Renal cortex interstitium (tissue), 11 donors: Measurements from ENCODE around the gene CYP24A1. TPM values are rescaled to one million over a fixed set of nuclear protein-coding genes. Genes with fewer than 3 reads are reported as not detected.

Experiments used
- DNase-seq, 11 donors: peaks; one replicate each; pipeline ENCODE4 v3.0.0-alpha.2; 2013; ENCODE audit warnings: low read depth in 9 of 11, low spot score in 4 of 11; ENCODE audit errors: extremely low read depth in 1 of 11
- polyA plus RNA-seq, 3 donors: library from polyadenylated mRNA; unstranded; fragments of 120-200 nt; gene quantifications; one replicate each; pipeline ENCODE4 v1.2.1, GENCODE V29; 2013; ENCODE audit not compliant: insufficient read length in 3 of 3

Gene CYP24A1
- polyA plus RNA-seq, 3 donors: 0.98 to 3.4 (median 2.0) TPM

GRCh38 chr20:54105653-54106052, 68.1 kb downstream of the CYP24A1 start:
- DNase-seq: no peak

- no peak for DNase-seq
These were observed 69.0 kb downstream of the CYP24A1 start for GRCh38 chr20:54104781-54105180.

DNA sequence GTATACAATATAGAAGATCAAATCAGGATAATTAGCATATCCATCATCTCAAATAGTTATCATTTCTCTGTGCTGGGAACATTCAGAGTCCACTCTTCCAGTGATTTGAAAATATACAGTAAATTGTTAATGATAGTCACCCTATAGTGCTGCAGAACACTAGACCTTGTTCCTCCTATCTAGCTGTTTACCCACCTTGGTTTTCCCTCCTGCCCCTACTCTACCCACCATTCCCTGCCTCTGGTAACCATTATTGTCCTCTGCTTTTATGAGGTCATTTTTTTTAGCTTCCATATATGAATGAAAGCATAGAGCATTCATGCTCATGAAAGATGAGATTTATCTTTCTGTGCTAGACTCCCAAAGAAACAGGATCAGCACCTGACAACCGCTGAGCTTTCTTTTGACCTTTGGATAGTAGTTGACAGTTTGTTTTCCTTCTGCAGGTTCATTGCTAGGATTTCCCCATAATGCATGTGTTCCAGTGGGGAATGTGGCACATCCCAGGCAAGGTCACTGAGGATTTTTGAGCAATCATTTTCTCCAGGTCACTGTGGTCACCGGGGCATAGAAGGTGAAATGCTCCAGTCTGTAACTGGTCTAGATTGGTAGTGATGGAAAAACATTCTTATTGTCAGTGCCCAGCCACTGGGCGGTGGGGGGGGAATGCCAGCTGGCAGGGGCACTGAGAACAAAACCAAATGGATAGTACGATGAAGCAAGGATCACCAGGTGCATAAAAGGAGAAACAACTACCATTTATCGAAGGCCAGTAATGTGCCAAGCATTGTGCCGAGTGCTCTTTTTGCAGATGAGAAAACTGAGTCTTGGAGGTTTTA, 69.8 kb downstream of the CYP24A1 start:
- no peak for DNase-seq

Other genes with a start within 250 kb of the CYP24A1 start
- gene BCAS1, start 103.4 kb downstream of the CYP24A1 start, polyA plus RNA-seq: 1 to 10 TPM; 2.3 to 3.5 (median 2.5) TPM
- gene PFDN4, start 34.1 kb upstream of the CYP24A1 start, polyA plus RNA-seq: 10 to 100 TPM; 48.5 to 79.8 (median 64.0) TPM